GM12865 (cell line): ENCODE data around the gene FOXK1.
"Not testable (repeated sequence)": the region's sequence is repeated elsewhere in the genome, so short reads cannot be mapped to it uniquely, and the experiment has no call there.

ENCODE experiments used
- DNase-seq: peaks from one replicate; pipeline ENCODE4 v3.0.0; 2010; ENCODE audit warnings: low read depth
- H3K4me3 ChIP-seq: 2 replicates; pipeline ENCODE4 v1.5.1; 2011; ENCODE audit warnings: mild to moderate bottlenecking, low read depth, low read length, control low read depth
- TF ChIP-seq, protein P1 (sequence below): IDR thresholded peaks from 2 replicates; pipeline ENCODE4 v1.5.1; 2011; ENCODE audit warnings: low read length, control low read depth, low read depth, inconsistent platforms; ENCODE audit not compliant: insufficient read depth; ENCODE audit errors: missing control alignments

The FOXK1 gene

DNA sequence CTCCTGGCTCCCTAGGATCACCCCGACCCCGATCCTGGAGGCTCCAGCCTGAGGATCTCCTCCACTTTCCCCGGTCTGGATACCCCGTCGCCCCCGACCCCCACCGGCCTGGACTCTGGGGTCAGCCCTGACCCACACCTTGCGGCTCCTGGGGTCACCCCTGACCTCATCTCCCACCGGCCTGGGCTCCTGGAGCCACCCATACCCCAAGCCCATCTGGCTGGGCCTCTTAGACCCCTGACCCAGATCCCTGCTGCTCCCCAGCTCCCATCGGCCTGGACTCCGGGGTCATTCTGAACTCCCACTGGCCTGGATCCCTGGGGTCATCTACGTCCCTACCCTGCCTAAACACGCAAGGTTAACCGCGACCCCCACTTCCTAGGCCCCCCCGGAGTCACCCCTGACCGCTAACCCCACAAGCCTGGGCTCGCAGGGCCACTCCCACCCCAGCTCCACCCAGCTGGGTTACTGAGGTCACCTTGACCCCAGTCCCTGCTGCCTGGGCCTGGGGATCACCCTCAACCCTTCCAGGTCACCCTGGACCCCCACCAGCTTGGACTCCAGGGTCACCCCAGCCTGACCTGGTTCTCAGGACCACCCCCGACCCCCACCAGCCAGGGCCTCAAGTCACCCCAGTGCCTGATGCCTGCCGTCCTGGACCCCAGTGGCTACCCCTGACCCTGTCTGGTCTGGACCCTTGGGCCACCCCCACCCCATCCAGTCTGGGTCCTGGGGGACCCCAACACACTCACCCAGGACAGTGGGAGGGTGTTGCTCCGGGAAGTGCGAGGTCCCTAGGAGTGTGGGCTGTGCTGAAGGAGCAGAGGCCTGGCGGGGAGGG, 1.2 kb downstream of the FOXK1 start:
- TF ChIP-seq, protein P1, sequence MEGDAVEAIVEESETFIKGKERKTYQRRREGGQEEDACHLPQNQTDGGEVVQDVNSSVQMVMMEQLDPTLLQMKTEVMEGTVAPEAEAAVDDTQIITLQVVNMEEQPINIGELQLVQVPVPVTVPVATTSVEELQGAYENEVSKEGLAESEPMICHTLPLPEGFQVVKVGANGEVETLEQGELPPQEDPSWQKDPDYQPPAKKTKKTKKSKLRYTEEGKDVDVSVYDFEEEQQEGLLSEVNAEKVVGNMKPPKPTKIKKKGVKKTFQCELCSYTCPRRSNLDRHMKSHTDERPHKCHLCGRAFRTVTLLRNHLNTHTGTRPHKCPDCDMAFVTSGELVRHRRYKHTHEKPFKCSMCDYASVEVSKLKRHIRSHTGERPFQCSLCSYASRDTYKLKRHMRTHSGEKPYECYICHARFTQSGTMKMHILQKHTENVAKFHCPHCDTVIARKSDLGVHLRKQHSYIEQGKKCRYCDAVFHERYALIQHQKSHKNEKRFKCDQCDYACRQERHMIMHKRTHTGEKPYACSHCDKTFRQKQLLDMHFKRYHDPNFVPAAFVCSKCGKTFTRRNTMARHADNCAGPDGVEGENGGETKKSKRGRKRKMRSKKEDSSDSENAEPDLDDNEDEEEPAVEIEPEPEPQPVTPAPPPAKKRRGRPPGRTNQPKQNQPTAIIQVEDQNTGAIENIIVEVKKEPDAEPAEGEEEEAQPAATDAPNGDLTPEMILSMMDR = no peak
- DNase-seq = peak; percentile 52
- peak overlapping the region; percentile 97 for H3K4me3 ChIP-seq

DNA sequence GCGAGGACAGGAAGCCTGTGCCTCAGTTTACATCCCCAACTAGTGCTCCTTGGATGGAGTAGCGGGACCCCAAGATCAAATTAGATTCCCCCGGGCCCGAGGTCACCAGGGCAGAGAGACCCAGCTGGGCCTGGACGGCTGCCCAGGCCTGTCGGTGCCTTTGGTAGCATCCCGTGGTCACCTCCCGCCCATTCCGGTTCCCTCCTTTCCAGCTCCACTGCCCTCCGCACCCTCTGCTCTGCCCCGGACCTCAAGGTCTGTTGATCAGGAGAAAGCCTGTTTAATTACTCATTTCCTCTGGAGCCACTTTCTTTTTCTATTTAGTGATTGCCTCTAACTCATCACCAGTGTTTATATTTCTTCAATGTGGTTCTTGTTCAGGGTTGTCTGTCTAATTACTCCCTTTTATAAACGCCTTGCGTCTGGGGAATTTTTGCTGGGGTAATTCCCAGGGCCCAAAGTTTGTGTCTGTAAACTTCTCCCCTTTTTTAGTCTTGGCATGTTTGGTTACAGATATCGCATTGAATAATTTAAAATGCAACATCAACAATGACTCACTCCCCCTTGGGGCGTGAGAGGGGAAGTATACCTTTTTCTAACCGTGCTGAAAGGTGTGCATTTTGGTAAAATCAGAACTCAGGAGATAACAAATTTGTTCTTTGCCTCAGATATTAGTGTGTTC, 1.9 kb downstream of the FOXK1 start:
- TF ChIP-seq, protein P1 = peak; percentile 38
- peak; percentile 67 for DNase-seq
- peak overlapping the region; percentile 97 for H3K4me3 ChIP-seq

DNA sequence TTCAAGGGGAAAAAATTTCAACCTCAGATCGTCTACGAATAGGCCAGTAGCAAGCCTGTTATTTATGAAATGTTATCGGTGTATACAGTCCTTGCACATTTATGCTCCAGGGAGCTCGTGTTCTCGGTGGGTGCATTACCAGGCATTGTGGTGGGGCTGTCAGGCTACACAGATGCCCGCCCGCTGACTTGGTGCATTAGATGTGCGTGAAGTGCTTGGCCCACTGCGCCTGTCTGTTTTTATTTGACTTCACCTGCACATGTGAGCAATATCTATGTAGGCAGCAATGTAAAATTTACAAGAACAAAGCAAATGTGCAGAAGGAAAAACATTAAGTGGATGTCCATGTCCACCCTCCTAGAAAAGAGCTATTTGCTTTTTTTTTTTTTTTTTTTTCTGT, 2.8 kb downstream of the FOXK1 start:
- TF ChIP-seq, protein P1 = no peak
- no peak for DNase-seq
- peak overlapping the region; percentile 97 for H3K4me3 ChIP-seq

DNA sequence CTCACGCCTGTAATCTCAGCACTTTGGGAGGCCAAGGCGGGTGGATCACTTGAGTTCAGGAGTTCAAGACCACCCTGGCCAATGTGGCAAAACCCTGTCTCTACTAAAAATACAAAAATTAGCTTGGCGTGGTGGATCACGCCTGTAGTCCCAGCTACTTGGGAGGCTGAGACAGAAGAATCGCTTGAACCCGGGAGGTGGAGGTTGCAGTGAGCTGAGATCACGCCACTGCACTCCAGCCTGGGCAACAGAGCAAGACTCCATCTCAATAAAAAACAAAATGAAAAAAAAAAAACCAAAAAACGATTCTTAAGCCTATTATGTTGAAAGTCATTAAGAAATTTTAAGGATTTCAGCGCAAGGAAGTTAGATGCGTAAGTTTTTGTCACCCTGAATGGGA, 3.6 kb downstream of the FOXK1 start:
- DNase-seq = not testable (repeated sequence)

DNA sequence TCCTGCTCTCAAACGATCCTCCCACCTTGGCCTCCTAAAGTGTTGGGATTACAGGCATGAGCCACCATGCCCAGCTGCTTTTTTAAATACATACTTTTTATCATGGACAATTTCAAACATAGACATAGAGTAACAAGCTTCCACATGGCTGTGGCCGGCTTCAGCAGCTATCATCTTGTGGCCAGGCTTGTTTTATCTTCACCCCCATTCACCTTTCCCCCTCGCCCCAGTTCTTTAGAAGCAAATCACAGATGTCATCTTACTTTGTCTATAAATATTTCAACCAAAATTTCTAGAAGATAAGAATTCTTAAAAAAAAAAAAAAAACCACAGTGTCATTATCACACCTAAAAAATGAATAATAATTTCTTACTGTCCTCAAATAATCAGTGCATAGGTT, 5.9 kb downstream of the FOXK1 start:
- no peak overlapping the region for H3K4me3 ChIP-seq
- no peak for DNase-seq
- TF ChIP-seq, protein P1 = no peak

More for the DNA sequence above, 3.6 kb downstream of the FOXK1 start:
- not testable (repeated sequence) for H3K4me3 ChIP-seq

DNA sequence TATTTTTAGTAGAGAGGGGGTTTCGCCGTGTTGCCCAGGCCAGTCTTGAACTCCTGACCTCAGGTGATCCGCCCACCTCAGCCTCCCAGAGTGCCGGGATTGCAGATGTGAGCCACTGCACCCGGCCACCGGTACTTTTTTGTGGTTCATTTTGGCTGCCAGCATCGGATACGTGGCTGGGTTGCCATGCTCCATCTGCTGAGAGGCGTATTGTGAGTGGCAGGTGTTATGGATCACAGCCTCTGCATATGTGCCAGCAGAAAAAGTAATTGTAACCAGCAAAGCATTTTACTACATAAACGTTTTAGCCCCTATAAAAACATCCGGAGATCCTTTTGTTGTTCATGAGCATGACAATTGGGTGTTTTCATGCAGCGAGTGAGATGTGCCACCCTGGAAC, 7.1 kb downstream of the FOXK1 start:
- peak; percentile 66 for DNase-seq
- TF ChIP-seq, protein P1 = no peak
- no peak overlapping the region for H3K4me3 ChIP-seq

DNA sequence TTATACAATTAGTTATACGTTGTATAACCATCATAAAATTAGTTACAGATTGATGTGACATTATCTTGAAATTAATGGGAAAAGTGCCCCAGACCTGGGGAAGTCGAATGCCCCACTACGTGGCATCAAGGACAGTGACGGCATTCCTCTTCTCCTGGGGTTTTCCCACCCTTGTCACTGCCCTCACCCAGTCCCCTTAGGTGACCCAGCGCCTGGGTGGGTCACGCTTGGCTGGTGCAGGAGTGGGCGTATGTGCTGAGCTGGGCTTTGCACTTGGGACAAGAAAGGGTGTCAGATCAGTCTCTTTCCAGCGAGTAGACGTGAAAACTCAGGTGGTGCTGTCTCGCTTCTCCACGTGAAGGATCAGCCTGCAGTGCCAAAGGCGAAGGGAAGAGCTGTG, 7.6 kb downstream of the FOXK1 start:
- TF ChIP-seq, protein P1 = no peak
- peak; percentile 37 for DNase-seq
- H3K4me3 ChIP-seq = no peak overlapping the region
